OCI-LY3 (cell line): ENCODE data around the gene MEAK7.

Experiments used
- CTCF ChIP-seq: fragments of 200-600, 300-600 bp; sonication (generic); IDR thresholded peaks from 2 replicates; pipeline ENCODE4 v1.5.1; 2014; ENCODE audit warnings: antibody characterized with exemption, low read length, low read depth
- EZH2phosphoT487 ChIP-seq: fragments of 200-600 bp; shearing (Covaris generic); IDR thresholded peaks from 2 replicates; pipeline ENCODE4 v1.6.1; 2018; ENCODE audit warnings: antibody characterized with exemption, mixed run types, low read depth

DNA sequence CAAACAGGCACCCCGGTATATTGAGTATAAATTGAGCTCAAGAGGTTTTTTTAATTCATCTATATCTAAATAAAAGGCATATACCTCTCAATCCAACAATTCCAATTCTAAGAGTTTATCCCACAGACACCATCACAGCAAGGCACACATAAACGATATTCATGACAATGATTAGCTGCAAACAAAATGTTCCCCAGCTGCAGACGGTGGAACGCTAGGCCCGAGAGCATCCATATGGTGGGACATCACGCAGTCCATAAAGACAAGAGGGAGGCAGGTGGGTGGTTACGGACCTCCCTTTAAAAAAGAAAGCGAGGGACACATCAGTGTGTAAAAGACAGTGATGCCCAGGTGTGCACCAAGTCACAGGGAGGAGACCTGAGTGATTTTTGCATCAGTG is 28.1 kb downstream of the MEAK7 start:
- no peak for TF ChIP-seq CTCF
- TF ChIP-seq EZH2phosphoT487, result no peak
